Omental fat pad (tissue), 4 donors: ENCODE results near the gene GIGYF2. TPM values are rescaled to one million over a fixed set of nuclear protein-coding genes. Genes with fewer than 3 reads are reported as not detected.
"Not testable (repeated sequence)": the region's sequence is repeated elsewhere in the genome, so short reads cannot be mapped to it uniquely, and the experiment has no call there.

Source experiments
- ATAC-seq: fragments of 150-250 bp; one replicate; pipeline ENCODE4 v1.9.1; 2016; ENCODE audit warnings: mild to moderate bottlenecking, moderate library complexity; ENCODE audit not compliant: low FRiP score
- DNase-seq: peaks from one replicate; pipeline ENCODE4 v3.0.0-alpha.2; 2019; ENCODE audit warnings: low spot score
- total RNA-seq, 4 donors: library from RNA; depleted of rRNA; stranded (reverse); fragments of >200 nt; gene quantifications; one replicate each; pipeline ENCODE4 v1.1.0, GENCODE V29; 2016
- TF ChIP-seq, protein P1 (sequence below), 3 donors: fragments of 450-650 bp; IDR thresholded peaks; one replicate each; pipeline ENCODE4 v1.5.1; 2016 to 2017; ENCODE audit warnings: antibody characterized with exemption in 3 of 3, mild to moderate bottlenecking in 3 of 3, moderate library complexity in 2 of 3

GIGYF2 gene
- total RNA-seq, 4 donors from 2014 or later = 63.9 to 80.2 (median 72.2) TPM

DNA sequence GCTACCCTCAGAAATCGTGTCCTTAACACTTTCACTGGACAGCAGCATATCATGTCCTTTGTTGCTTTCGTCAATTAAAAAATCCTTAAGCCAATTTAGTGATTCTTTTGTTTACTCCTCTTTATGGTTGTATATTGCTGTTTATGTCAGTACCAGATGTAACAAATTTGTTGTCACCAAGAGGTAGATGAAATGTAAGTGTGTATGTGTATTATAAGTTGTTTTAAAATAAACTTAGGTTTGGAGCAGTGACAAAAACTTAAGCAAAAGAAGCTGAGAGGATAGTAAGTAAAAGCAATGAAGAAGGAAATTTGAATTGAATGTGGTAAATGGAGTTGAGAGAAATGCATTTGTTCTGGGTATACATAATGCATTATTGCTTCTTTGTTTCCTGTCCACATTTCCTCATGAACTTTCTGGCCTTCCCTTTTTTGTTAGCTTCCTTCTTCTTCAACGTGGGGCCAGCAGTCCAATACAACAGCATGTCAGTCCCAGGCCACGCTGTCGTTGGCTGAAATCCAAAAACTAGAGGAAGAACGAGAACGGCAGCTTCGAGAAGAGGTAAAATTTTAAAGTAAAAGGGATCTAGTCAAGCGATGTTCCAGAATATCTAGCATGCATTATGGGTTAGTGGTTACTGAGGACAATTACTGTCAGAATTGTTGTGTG, 142.4 kb downstream of the GIGYF2 start:
- TF ChIP-seq, protein P1, sequence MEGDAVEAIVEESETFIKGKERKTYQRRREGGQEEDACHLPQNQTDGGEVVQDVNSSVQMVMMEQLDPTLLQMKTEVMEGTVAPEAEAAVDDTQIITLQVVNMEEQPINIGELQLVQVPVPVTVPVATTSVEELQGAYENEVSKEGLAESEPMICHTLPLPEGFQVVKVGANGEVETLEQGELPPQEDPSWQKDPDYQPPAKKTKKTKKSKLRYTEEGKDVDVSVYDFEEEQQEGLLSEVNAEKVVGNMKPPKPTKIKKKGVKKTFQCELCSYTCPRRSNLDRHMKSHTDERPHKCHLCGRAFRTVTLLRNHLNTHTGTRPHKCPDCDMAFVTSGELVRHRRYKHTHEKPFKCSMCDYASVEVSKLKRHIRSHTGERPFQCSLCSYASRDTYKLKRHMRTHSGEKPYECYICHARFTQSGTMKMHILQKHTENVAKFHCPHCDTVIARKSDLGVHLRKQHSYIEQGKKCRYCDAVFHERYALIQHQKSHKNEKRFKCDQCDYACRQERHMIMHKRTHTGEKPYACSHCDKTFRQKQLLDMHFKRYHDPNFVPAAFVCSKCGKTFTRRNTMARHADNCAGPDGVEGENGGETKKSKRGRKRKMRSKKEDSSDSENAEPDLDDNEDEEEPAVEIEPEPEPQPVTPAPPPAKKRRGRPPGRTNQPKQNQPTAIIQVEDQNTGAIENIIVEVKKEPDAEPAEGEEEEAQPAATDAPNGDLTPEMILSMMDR (IDR thresholded peaks at IDR 0.05) = no peak
- no peak for DNase-seq
- no peak for ATAC-seq

DNA sequence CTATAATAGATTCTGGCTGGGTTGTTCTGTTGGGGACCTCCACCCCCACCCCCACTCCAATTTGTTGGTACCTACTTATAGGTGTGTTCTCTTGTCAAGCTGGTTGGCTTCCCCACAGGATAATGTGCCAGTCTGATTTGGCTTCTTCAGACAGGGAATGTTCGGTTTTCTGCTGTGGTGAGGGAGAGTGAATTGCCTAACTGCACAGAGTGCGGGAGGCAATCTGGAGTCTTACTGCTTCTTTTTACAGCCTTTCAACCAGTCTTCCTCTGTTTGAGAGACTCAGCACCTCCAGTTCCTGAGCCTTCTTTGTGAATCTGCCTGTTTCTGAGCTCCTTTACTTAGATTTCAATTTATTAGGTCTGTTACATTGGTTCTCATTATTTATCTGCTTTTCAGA, 145.6 kb downstream of the GIGYF2 start:
- TF ChIP-seq, protein P1 (IDR thresholded peaks at IDR 0.05) = no peak
- ATAC-seq (no peak), DNase-seq (no peak)

DNA sequence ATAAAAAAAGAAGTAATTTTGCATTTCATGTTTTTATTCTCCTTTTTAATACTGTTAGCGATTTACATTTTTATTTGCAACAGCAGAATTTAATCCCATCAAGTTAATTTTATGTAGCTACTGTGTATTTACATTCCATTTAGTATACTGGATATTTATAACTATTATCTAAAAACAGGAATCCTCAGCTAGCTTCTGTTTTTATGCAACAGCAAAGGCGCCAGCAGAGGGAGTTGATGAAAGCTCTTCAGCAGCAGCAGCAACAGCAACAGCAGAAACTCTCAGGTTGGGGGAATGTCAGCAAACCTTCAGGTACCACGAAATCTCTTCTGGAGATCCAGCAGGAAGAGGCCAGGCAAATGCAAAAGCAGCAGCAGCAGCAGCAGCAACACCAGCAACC, 146.7 kb downstream of the GIGYF2 start:
- TF ChIP-seq, protein P1 (IDR thresholded peaks at IDR 0.05) = no peak
- no peak for DNase-seq
- no peak for ATAC-seq

DNA sequence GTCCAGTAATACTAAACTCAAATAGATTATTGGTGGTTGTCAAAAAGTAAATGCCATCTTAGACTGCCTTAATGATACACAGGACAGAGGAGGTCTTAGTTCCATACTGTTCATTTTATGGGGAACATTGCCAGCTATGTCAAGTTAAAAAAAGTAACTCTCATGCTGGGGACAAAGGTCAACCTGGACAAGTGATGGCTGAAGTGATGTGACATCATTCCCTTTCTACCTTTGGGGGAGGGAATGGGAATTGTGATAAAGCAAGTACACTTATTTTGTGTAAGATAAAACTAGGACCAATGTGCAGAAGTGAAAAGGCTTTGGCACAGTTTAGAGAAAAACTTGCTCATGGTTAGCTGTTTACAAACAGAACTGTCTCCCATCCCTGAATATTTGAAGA, 148.9 kb downstream of the GIGYF2 start:
- TF ChIP-seq, protein P1 (IDR thresholded peaks at IDR 0.05) = no peak
- no peak for ATAC-seq
- DNase-seq = no peak

DNA sequence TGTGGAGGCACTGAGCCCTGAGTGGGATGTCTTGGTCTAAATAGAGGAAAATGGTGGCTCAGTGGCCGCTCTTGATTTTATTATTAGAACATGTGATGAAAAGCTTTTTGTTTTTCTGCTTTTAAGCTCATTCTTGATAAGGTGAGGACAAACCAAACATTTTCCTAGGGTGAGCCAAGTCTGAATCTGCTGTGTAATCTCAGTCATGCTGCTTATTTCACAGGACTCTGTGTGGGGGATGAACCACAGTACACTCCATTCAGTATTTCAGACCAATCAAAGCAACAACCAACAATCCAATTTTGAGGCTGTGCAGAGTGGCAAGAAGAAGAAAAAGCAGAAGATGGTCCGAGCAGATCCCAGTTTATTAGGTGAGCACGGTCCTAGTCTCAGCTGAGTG, 152.9 kb downstream of the GIGYF2 start:
- TF ChIP-seq, protein P1 (IDR thresholded peaks at IDR 0.05) = no peak
- no peak for DNase-seq

DNA sequence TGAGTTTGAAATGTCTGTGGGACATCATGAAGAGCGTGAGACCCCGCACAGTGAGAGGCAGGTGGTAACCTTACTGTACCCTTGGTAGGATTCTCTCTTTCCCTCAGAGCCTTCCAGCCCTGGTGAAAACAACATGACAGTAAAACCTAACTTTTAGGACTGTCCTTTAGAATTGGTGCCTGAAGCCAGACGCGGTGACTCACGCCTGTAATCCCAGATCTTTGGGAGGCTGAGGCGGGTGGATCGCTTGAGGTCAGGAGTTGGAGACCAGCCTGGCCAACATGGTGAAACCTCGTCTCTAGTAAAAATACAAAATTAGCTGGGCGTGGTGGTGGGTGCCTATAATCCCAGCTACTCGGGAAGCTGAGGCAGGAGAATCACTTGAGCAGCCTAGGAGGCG, 154.9 kb downstream of the GIGYF2 start:
- DNase-seq = not testable (repeated sequence)

More for the DNA sequence above, 152.9 kb downstream of the GIGYF2 start:
- ATAC-seq = no peak

DNA sequence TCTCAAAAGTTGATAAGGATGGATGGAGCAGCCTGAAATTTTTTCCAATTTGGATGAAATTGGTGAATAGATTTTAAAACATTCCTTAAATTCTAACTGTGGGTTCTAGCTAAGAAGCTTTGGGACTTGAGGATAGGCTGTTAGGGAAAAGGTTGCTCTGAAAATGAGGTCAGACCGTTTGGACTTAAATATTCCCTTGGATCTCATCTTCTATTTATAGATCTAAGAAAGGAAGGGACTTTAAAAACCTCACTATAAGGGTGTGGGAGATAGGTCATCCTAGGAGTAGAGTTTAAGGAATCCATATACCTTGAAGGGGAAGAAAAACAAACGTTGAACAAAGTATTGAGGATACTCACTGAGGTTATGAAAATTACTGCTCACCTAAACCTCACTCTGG, 155.5 kb downstream of the GIGYF2 start:
- DNase-seq (no peak), ATAC-seq (no peak)
- TF ChIP-seq, protein P1 (IDR thresholded peaks at IDR 0.05) = no peak

More for the DNA sequence above, 154.9 kb downstream of the GIGYF2 start:
- not testable (repeated sequence) for ATAC-seq
